GM19395 (cell line): Measurements from ENCODE around the gene CAMTA1.

Experiments
- ATAC-seq: cut with Tn5 transposase; IDR thresholded peaks from one replicate; pipeline ENCODE4 v1.9.1; 2021; ENCODE audit warnings: mild to moderate bottlenecking, moderate library complexity; ENCODE audit not compliant: unreplicated experiment

CAMTA1 gene

GRCh38 chr1:7265771-7266371 is 480.6 kb downstream of the CAMTA1 start:
- ATAC-seq = no peak

GRCh38 chr1:7266561-7266960 is 481.3 kb downstream of the CAMTA1 start:
- ATAC-seq = no peak

- no peak for ATAC-seq
Observed at GRCh38 chr1:7267493-7267892, 482.2 kb downstream of the CAMTA1 start.

GRCh38 chr1:7268983-7269382 is 483.7 kb downstream of the CAMTA1 start:
- ATAC-seq = no peak

GRCh38 chr1:7269525-7269924 is 484.3 kb downstream of the CAMTA1 start:
- no peak for ATAC-seq

GRCh38 chr1:7274256-7274655 is 489.0 kb downstream of the CAMTA1 start:
- no peak for ATAC-seq

- ATAC-seq = no peak
Observed at GRCh38 chr1:7278045-7278444, 492.8 kb downstream of the CAMTA1 start.

- no peak for ATAC-seq
Observed at GRCh38 chr1:7278827-7279765, 493.8 kb downstream of the CAMTA1 start.

GRCh38 chr1:7279769-7280168 is 494.5 kb downstream of the CAMTA1 start:
- ATAC-seq = no peak

GRCh38 chr1:7280347-7280960 is 495.2 kb downstream of the CAMTA1 start:
- ATAC-seq = no peak

GRCh38 chr1:7281821-7282220 is 496.6 kb downstream of the CAMTA1 start:
- ATAC-seq = no peak

GRCh38 chr1:7284839-7285435 is 499.7 kb downstream of the CAMTA1 start:
- ATAC-seq = no peak

GRCh38 chr1:7285856-7286454 is 500.7 kb downstream of the CAMTA1 start:
- ATAC-seq = no peak

GRCh38 chr1:7287013-7287412 is 501.8 kb downstream of the CAMTA1 start:
- ATAC-seq = no peak

- no peak for ATAC-seq
Observed at GRCh38 chr1:7288992-7289391, 503.7 kb downstream of the CAMTA1 start.

- no peak for ATAC-seq
Observed at GRCh38 chr1:7289694-7290093, 504.4 kb downstream of the CAMTA1 start.

GRCh38 chr1:7290971-7291970 is 506.0 kb downstream of the CAMTA1 start:
- ATAC-seq = no peak

- ATAC-seq = no peak
Observed at GRCh38 chr1:7292036-7292681, 506.9 kb downstream of the CAMTA1 start.

GRCh38 chr1:7292714-7293419 is 507.6 kb downstream of the CAMTA1 start:
- ATAC-seq = no peak
